Lung microvascular endothelial cell (primary cell): ENCODE measurements around the gene GRK4. TPM values are rescaled to one million over a fixed set of nuclear protein-coding genes. Genes with fewer than 3 reads are reported as not detected.
A peak's percentile ranks its signal among the peaks of the same experiment; 100 is the strongest.
"Not testable (repeated sequence)": the region's sequence is repeated elsewhere in the genome, so short reads cannot be mapped to it uniquely, and the experiment has no call there.

Experiments used
- DNase-seq, 2 donors: peaks; one replicate each; pipeline versions ENCODE4 v3.0.0 to v3.0.0-alpha.2; 2010; ENCODE audit warnings: low read depth in 2 of 2
- total RNA-seq: library from RNA; depleted of rRNA; stranded (reverse); fragments of >200 nt; gene quantifications from 2 replicates; pipeline ENCODE4 v1.2.1, GENCODE V29; 2014

Gene GRK4
- total RNA-seq, 1 donor from 2014 or later, result 3.0 TPM

DNA sequence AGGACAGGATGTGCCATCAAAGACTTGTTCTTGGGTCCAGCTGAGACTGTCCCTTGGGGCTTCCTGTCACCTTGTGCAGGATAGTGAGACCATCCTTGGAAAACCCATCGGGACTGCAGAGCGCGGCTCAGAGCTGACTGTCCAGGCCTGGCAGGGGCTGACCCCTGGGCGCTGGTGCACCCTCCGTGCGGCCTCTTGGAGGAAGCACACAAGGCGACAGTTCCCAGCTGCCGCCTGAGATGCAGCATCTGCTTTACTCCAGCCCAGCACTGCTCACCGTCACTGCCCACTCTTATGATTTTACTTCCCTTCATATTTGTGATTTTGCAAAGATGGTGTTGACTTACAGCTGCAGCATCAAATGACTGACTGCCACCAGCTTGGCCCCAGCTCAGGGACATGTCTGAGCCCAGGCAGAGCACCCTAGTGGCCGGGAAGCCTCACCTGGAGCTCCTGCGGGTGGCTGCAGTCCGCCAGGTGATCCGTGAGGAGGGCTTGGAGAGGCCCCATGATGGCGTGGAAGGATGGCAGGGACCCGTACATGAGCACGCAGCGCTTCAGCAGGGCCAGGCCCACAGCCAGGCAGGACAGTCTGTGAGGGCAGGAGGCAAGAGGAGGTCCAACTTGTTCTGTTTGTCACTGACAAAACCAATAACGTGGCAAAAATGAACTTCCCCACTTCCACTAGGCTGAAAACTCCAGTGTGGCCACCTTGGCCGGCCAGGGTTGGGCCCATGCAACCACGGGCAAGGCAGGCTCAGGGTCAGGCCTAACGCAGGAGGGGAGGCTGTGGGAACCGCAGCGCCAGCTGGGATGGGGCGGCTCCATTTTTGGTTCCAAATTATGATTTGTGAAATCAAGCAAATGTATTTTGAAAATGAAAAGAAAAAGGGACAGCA is 22.0 kb upstream of the GRK4 start:
- no peak for DNase-seq

DNA sequence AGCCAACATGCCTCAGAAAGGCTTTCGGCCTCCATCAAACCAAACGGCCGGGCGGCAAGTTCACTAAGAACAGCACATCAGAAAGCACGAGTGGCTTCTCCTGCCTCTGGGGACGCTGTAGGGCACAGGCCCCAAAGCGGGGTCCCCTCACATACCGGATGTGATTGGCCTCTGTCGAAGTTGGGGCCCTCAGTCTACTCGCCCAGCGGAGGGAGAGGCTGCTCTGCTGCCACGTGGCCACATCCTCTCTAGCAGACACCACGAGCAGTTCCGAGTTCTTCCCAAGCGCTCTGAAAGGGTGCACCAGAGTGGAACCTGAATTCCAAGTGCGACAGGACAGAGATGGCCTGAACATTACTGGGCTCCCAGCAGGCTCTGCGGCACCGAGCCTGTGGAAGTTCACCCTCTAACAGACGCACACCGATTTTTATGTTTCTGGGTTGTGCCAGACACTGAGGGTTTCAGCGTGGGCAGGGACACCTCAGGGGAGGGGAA is 21.3 kb upstream of the GRK4 start:
- no peak for DNase-seq

DNA sequence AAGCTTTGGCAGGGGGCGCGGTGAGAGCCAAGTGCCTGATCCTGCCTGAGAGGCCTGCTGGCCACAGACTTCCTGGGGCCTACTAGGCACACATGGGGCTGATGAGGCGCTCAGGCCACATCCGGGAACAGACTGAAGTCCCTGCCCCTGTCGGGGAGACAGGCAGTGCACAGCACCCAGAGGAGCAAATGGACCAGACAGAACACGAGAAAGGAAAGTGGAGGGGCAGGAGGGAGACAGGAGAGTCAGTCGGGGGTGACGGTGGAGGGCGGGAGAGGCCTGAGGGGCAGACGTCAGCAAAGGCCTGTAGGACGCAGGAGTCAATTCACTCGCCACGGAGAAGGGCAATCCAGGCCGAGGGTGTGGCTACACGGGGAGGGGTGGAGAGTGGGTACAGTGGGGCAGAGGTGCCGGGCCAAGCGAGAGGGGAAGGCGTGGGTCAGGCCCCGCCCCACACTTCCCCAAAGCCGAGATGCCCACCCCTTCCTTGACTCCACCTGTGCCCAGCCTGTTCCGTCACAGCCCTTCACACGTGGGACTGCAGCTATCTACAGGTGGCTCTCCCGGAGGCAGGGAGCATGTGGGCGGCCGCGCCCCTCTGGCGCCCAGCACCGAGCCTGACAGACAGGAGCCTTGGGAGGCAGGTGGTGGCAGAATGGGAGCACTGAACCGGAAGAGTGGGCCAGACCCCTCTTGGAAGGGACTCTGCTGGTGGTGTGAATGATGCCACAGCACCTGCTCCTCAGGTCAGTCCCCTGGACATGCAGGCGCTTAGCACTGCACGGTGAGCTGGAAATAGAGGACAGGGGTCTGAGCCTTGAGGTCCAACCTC is 20.6 kb upstream of the GRK4 start:
- no peak for DNase-seq

DNA sequence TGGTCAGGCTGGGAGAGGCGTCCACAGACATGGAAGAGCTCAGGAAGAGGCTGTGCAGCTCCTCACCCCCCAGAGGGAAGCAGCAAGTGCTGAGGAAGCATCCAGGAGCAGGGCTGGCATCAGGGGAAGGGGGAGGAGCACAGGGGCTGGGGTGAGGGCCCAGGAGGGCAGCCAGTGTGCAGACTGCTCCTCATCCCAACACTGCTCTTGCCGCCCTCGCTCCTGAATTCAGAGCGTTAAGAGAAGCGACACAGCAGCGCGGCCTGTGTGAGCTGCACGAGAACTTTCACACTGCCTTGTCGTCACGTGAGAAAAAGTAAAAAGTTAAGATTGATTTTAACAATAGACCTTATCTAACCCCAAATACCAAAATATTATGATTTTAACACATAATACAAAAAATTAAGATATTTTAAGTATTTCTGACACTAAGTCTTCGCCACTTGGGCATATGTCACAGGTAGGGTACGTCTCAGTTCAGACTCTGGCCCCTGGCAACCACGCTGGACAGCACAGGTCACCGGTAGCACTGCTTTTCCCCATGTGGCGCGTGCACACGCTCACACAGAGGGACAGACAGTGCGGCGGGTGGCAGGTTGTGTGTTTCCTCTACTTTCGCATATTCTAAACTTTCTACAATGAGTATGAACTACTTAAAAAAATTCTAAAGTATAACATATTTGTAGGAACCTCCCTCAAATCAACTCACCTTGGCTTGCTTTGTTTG is 19.8 kb upstream of the GRK4 start:
- no peak for DNase-seq

DNA sequence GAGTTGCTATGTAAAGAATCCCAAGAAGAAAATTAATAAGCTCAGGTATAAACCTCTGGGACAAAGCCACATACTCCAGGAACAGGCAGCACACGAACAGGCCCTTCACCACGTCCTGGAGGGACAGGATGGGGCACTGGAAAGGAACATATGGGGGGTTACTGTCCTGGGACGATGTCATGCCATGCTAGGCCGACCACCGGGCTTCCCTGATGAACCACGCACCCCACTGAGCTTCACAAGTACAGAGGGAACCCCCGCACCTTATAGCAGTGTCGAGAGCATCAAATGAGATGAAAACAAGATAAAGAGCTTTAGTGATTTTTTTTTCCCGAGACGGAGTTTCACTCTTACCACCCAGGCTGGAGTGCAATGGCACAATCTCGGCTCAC is 19.3 kb upstream of the GRK4 start:
- DNase-seq, result no peak

DNA sequence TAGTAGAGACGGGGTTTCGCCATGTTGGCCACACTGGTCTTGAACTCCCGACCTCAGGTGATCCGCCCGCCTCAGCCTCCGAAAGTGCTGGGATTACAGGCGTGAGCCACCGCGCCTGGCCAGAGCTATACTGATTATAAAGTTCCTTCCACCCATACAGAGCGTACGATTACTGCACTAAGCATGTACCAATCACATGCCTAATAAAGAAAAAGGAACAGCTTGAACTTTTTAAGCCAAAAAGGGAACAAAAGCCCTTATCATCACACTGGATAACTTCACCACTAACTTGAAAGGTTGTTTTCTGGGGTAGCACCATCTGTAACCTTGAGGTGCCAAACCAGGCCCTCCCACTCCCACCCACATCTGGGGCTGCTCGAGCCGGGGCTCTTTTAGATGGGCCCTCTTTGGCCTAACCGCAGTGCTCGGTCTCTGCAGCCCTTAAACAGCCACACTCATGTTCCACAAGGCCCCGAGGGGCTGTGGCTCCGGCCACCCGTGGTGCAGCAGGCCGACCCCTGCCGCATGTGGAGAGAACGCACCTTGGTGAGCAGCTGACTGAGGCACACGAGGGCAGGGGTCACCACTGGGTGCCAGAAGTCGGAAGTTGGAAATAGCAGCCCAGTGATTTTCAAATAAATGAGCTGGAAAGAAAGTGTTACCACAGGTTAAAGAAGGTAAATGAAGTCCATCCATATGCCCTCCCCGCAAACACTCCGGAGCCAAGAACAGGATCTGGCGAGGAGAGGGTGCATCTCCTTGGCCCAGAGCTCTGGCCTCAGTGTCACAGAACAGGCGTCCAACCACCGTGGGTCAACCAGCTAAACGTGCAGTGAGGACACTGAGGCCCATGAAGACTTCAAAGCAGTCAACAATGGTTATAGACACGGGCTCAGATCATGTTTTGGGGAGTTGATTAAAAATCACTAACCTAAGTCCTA is 18.5 kb upstream of the GRK4 start:
- DNase-seq, result no peak

DNA sequence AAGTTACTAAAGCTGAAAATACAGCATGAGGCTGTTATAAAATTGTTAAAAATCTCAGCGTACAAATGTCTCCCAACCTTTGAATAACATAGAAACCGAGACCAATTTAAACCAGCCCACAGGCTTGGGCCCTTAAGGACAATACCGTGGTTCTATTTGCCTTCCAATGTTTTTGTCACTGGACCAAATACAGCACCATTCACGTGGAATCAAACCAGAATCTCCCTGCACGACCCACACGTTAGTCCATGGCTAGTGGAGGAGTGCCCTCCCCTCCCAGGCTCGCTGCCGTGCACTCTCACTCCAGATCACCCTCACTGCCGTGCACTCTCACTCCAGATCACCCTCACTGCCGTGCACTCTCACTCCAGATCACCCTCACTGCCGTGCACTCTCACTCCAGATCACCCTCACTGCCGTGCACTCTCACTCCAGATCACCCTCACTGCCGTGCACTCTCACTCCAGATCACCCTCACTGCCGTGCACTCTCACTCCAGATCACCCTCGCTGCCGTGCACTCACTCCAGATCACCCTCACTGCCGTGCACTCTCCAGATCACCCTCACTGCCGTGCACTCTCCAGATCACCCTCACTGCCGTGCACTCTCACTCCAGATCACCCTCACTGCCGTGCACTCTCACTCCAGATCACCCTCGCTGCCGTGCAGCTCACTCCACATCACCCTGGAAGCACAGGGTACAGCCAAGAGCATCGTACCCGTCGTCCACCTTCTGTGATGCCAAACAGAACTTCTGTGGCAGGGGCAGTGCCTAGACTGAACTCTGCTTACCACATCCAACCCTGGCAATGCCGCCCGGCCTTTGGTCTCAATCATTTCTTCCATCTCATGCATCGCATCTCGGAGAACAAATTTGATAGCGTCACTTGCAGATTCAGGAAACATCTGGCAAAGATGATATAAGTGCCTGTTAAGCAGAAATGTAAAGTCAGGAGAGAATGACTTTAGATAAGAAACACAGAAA is 17.5 kb upstream of the GRK4 start:
- DNase-seq, result not testable (repeated sequence)

DNA sequence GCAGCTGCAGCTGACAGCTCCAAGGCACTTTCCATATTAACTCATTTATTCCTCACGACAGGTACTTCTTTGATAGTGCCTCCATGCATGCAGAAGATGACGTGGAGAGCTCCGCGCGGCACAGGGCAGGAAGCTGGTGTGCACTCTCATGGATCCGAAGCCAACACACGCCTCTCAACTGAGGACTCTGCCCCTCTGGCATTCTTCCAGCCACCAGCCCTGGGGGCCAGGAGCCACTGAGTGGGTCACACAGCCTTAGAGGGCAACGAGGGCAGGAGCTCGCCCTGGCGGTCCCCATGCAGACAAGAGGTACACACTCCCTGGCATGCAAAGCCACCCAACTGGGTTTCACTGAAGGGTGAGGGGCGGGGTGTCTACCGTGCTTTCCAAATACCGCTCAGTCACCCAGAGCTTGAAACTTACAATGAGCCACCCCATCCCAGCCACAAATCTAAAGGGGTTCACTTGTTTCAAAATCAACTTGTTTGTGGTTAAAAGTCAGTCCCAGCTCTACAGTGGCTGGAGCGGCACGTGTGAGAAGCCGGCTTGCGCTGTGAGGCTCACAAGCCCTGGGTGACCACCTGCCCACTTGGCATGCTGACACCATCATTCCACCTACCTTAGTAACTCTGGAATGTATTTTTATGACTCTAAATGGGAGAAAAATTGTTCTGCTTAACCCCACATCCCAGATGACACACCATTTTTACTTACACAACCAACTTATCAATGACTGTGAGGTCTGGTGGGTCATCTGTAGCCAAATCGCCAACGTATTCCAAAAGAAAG is 16.4 kb upstream of the GRK4 start:
- no peak for DNase-seq

DNA sequence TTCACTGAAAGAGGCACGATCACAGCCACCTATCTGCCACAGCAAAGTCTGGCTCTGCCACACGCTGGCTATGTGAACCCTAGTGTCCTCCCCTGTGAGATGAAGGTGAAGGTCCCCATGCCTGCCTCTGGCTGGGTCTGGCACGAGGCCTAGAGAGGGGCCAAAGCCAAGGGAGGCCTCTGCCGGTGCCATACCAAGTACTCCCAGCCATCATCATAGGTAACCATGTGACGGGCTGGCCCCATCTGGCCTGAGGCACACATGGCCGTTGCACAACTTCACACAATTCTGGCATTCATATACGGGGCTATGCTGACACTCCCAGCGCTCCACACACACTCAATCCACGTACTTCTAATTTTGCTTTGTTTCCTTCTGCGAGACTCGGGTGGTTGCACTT is 15.4 kb upstream of the GRK4 start:
- no peak for DNase-seq

DNA sequence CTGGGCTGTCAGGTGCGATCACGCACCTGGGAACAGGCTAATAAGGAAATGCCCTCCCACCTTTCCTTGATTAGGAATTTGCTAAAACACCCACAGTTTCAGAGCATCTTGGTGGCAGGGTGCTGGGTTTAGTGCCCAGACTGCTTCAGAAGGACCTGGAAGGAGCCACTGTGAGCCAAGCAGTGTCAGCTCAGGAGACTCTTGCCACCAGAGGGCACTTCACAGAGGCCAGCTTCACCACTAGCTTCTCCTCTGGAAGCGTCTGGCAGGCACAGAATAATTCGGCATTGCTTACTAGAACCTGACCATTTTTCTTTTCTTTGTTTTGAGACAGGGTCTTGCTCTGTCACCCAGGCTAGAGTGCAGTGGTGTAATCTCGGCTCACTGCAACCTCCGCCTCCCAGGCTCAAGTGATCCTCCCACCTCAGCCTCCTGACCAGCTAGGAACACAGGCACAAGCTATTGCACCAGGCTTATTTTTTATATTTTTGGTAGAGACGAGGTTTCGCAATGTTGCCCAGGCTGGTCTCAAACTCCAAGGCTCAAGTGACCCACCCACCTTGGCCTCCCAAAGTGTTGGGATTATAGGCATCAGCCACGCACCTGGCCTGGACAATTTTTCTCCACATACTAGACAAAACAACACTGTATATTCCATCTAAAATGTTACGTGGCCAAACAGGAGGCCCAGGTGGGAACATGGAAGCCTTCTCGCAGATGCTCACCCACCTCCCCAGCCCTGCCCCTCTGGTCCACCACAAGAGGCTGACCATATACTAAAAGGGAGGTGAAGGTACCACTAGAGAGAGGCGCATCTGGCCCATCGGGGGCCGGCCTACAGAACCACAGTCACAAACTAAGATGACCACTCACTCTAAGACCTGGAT is 14.2 kb upstream of the GRK4 start:
- peak in 1 of 2 donors; percentile 47 for DNase-seq

DNA sequence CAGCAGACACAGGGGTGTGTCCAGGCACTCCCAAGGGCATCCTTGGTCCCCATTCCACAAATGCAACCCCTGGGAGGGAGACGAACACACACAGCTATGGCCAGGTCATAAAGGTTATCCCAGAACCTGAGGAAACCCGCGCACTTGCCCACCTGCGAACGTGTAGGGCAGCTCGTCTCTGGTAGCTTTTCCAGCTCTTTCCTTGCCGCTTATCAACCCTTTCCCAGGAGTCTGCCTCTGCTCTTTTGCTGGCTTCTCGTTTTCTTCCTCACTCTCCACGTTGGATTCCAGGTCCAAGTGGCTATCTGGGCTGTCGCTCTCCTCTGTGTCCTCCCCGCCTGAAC is 13.6 kb upstream of the GRK4 start:
- DNase-seq, result no peak

DNA sequence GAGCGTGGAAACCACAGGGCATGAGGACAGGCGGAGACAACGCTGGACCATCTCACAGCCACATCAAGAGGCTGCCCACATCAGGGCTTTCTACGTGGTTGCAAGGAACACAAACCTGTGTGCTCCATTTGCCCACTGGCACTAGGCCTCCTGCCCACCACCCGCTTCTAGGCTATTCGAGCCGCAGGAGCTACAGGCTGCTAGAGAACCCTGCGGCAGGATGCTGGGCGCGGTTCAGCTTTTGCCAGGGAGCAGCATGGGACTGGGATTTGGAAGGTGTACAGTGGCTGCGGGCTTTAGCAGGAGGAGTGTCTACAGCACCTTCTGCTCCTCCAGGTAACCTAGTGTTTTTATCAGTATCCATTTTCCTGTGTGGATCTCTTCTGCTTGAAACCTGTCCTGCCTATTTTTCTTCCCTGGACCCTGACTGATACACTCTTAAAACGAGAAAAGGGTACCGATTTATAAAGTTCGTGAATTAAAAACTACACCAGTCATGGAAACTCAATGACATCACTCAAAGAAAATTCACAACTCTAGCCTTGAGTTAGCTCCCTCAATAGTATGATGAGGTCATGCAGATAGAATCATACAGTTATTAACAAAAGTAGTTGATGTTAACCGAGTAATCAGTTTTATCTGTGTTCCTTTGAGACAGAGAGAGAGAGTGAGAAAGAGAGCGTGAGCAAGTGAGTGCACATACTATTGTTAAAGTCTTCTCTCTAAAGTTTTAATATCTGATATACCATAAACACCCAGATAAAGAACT is 13.0 kb upstream of the GRK4 start:
- no peak for DNase-seq

DNA sequence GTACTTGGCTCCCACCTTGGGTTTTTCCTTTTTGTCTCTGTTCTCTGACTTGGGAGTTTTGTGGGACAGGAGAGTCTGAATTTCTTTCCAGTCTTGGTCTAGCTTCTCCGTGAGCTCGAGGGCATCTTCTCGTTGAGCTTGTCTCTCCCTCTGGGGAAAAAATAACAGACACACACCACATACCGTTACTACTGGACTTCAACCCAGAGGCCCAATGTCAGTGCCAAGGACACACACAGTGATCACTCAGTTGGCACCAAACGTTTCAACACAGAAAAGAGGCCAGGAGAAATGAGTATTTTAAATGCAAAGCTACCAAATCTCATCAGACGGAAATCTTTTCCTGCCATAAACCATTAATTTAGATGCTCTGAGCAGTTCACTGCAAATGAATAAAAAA is 9.9 kb upstream of the GRK4 start:
- DNase-seq, result no peak

DNA sequence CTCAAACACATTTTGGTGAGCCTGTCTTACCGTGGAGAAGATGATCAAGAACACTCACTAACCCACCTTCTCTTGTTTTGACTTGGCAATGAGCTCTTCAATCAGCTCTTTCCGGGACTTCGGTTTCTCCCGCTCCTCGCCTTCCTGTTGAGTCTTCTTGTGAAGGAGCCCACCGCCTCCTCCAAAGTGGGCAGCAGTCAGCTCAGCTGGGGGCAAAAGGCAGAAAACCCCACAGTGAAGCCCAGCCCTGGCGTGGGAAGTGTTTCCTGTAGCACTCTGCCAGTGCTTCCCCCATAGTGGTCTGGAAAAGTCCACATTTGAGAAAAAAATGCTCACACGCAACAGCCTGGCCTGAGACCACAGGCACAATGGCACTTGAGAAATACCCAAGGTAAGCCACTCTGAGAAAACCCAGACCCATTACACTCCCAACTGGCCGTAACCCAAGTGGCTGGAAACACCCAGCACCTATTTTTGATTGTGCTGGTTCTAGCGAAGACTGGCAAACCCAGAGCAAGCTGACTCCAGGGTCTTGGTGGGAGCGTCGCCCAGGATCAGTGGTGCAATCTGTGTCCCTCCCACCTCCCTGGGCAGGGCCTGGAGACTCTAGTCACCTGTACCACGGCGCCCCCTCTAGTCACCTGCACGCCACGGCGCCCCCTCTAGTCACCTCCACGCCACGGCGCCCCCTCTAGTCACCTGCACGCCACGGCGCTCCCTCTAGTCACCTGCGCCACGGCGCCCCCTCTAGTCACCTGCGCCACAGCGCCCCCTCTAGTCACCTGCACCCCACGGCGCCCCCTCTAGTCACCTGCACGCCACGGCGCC is 8.8 kb upstream of the GRK4 start:
- DNase-seq, result no peak

DNA sequence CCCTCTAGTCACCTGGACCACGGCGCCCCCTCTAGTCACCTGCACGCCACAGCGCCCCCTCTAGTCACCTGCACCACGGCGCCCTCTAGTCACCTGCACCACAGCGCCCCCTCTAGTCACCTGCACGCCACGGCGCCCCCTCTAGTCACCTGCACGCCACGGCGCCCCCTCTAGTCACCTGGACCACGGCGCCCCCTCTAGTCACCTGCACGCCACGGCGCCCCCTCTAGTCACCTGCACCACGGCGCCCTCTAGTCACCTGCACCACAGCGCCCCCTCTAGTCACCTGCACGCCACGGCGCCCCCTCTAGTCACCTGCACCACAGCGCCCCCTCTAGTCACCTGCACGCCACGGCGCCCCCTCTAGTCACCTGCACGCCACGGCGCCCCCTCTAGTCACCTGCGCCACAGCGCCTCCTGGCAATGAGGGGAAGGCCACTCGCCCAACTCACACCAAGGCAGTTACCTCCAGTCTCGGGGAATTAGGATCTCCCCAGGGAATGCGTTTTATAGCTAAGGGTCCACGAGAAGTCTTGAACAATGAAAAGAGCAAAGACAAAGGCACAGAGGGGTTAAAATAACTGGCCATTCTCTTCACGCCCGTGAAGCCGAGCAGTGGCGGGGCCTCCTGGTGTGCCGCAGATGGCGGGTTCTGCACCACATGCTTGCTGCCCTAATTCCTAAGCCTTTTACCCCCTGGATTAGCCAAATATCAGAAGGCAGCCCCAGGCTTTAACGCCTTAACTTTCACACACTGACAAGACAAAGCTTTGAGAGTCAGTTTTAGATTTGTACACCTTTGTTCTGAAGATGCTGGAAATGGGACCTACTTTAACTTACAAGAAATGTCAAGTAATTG is 8.0 kb upstream of the GRK4 start:
- not testable (repeated sequence) for DNase-seq
